IPS-18a (cell line): ENCODE data around the gene HTRA2.
A peak's percentile ranks its signal among the peaks of the same experiment; 100 is the strongest.
"Not testable (repeated sequence)": the region's sequence is repeated elsewhere in the genome, so short reads cannot be mapped to it uniquely, and the experiment has no call there.

Experiments used
- H3K27ac ChIP-seq: one replicate; pipeline ENCODE4 v1.5.1; 2013; ENCODE audit warnings: low read length
- H3K27me3 ChIP-seq: one replicate; pipeline ENCODE4 v1.6.1; 2013; ENCODE audit warnings: mild to moderate bottlenecking, low read length; ENCODE audit not compliant: control insufficient read depth, insufficient read depth
- H3K36me3 ChIP-seq: one replicate; pipeline ENCODE4 v1.6.1; 2013; ENCODE audit warnings: low read depth, low read length; ENCODE audit not compliant: control insufficient read depth
- H3K4me1 ChIP-seq: one replicate; pipeline ENCODE4 v1.6.1; 2013; ENCODE audit warnings: low read depth, low read length; ENCODE audit not compliant: control insufficient read depth
- H3K4me3 ChIP-seq: one replicate; pipeline ENCODE4 v1.5.1; 2013; ENCODE audit warnings: low read length
- H3K9ac ChIP-seq: one replicate; pipeline ENCODE4 v1.6.1; 2013; ENCODE audit warnings: mild to moderate bottlenecking, low read length, moderate library complexity
- H3K9me3 ChIP-seq: one replicate; pipeline ENCODE4 v1.6.1; 2013; ENCODE audit warnings: low read depth, low read length; ENCODE audit not compliant: control insufficient read depth

The HTRA2 gene

GRCh38 chr2:74529357-74530238 is at the start of gene HTRA2, which contains the start of gene AUP1:
Gene HTRA2, plus strand, starts transcription at chr2:74529933. Its CDS starts 74 bp downstream, at chr2:74530007.
Gene AUP1, minus strand, starts transcription at chr2:74529706. Its CDS starts 77 bp downstream, at chr2:74529629.
- Histone ChIP-seq H3K36me3 (peaks cover 33% of the 10 kb centered on the region), H3K4me1 (no peaks in the 10 kb centered on the region), H3K9ac (peak within 1 kb of the TSS; percentile 94), H3K4me3 (peak within 1 kb of the TSS; percentile 98), H3K27me3 (no peaks in the 10 kb centered on the region), H3K9me3 (no peaks in the 10 kb centered on the region), H3K27ac (peak within 1 kb of the TSS; percentile 88)

- Histone ChIP-seq H3K9ac (no peak overlapping the region), H3K4me1 (peaks cover 3% of the 10 kb centered on the region), H3K27me3 (no peaks in the 10 kb centered on the region), H3K27ac (no peak overlapping the region), H3K36me3 (peaks cover 14% of the 10 kb centered on the region), H3K9me3 (no peaks in the 10 kb centered on the region), H3K4me3 (peak overlapping the region; percentile 100)
These were observed 48.3 kb upstream of the HTRA2 start for GRCh38 chr2:74481431-74481830.

- H3K9ac ChIP-seq: peak overlapping the region; percentile 79
- peak overlapping the region; percentile 86 for H3K27ac ChIP-seq
- H3K4me3 ChIP-seq: peak overlapping the region; percentile 100
- H3K9me3 ChIP-seq: no peaks in the 10 kb centered on the region
- H3K27me3 ChIP-seq: no peaks in the 10 kb centered on the region
- peaks cover 14% of the 10 kb centered on the region for H3K36me3 ChIP-seq
- peaks cover 3% of the 10 kb centered on the region for H3K4me1 ChIP-seq
These were observed 47.6 kb upstream of the HTRA2 start for GRCh38 chr2:74481961-74482800.

- Histone ChIP-seq H3K36me3 (peaks cover 14% of the 10 kb centered on the region), H3K4me3 (peak within 1 kb of the TSS; percentile 100), H3K27me3 (no peaks in the 10 kb centered on the region), H3K4me1 (peaks cover 3% of the 10 kb centered on the region), H3K27ac (peak within 1 kb of the TSS; percentile 86), H3K9ac (peak within 1 kb of the TSS; percentile 79), H3K9me3 (no peaks in the 10 kb centered on the region)
These were observed 46.7 kb upstream of the HTRA2 start, which contains the start of the genes CCDC142 and TTC31 for GRCh38 chr2:74482801-74483674. Gene CCDC142, minus strand, starts transcription at chr2:74482998. Its CDS starts 161 bp downstream, at chr2:74482837. Gene TTC31, plus strand, starts transcription at chr2:74483081. Its CDS starts 15 bp downstream, at chr2:74483096.

- not testable (repeated sequence) for H3K4me1 ChIP-seq, H3K27ac ChIP-seq, H3K9me3 ChIP-seq, H3K27me3 ChIP-seq
- peak overlapping the region; percentile 100 for H3K4me3 ChIP-seq
- H3K9ac ChIP-seq: peak overlapping the region; percentile 79
- peaks cover 14% of the 10 kb centered on the region for H3K36me3 ChIP-seq
These were observed 46.0 kb upstream of the HTRA2 start for GRCh38 chr2:74483675-74484164.

- no peaks in the 10 kb centered on the region for H3K9me3 ChIP-seq
- H3K9ac ChIP-seq: no peak overlapping the region
- H3K4me1 ChIP-seq: peaks cover 3% of the 10 kb centered on the region
- no peak overlapping the region for H3K27ac ChIP-seq
- no peaks in the 10 kb centered on the region for H3K27me3 ChIP-seq
- H3K4me3 ChIP-seq: no peak overlapping the region
- H3K36me3 ChIP-seq: peaks cover 13% of the 10 kb centered on the region
These were observed 43.6 kb upstream of the HTRA2 start for GRCh38 chr2:74486141-74486540.

- Histone ChIP-seq H3K9me3 (no peaks in the 10 kb centered on the region), H3K4me3 (no peak overlapping the region), H3K27me3 (no peaks in the 10 kb centered on the region), H3K4me1 (no peaks in the 10 kb centered on the region), H3K9ac (no peak overlapping the region), H3K27ac (no peak overlapping the region), H3K36me3 (peaks cover 40% of the 10 kb centered on the region)
These were observed 40.9 kb upstream of the HTRA2 start for GRCh38 chr2:74488643-74489481.

GRCh38 chr2:74489906-74490305 is 39.8 kb upstream of the HTRA2 start:
- peaks cover under 1% of the 10 kb centered on the region for H3K27me3 ChIP-seq
- no peak overlapping the region for H3K4me3 ChIP-seq
- H3K4me1 ChIP-seq: no peaks in the 10 kb centered on the region
- no peak overlapping the region for H3K9ac ChIP-seq
- peaks cover 40% of the 10 kb centered on the region for H3K36me3 ChIP-seq
- H3K27ac ChIP-seq: no peak overlapping the region
- H3K9me3 ChIP-seq: no peaks in the 10 kb centered on the region

- no peak overlapping the region for H3K27ac ChIP-seq
- no peak overlapping the region for H3K4me3 ChIP-seq
- H3K9ac ChIP-seq: no peak overlapping the region
- H3K27me3 ChIP-seq: peaks cover 21% of the 10 kb centered on the region
- peaks cover 36% of the 10 kb centered on the region for H3K36me3 ChIP-seq
- H3K9me3 ChIP-seq: no peaks in the 10 kb centered on the region
- no peaks in the 10 kb centered on the region for H3K4me1 ChIP-seq
These were observed 37.8 kb upstream of the HTRA2 start for GRCh38 chr2:74491648-74492544.
